Choroid plexus epithelial cell (primary cell): ENCODE data around the gene CA10.

Source experiments
- DNase-seq: peaks from one replicate; pipeline ENCODE4 v3.0.0-alpha.2; 2010; ENCODE audit warnings: low read depth
- H3K4me3 ChIP-seq: 2 replicates; pipeline ENCODE4 v1.5.1; 2011; ENCODE audit warnings: low read depth, mild to moderate bottlenecking, control low read depth, low read length, moderate library complexity
- TF ChIP-seq, protein P1 (sequence below): conservative IDR thresholded peaks from 2 replicates; pipeline ENCODE4 v1.5.1; 2011; ENCODE audit warnings: low read depth, mild to moderate bottlenecking, control low read depth, inconsistent platforms, low read length, moderate library complexity

The CA10 gene

DNA sequence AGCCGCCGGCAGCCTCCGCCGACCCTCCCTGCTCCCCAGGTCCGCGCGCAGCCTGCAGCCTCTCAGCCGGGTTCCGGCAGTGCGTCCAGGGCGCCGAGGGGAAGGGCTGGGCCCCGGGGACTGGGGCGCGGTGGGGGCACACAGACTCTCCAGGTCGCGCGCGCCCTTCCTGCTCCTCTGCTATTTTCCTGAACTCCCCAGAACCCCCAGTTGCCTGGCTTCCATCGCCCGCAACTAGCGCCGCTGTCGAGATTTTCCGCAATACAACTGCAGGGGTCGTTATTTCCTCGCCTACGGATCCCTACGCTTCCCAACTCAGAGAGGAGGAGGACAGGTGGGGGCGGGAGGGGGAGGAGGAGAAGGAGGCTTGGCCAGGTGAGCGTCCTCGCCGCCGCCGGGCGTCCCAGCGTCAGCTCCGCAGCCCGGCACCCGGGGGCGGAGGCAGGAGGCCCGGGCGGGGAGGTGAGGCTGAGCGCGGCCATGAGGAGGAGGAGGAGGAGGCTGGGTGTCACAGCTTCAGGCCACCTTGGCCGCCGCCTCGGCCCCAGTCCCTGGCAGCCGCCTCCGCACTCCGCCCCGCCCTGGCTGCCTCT, at the start of gene CA10:
TSS of gene CA10 (minus strand) at position 265 of the 593 bp plus-strand sequence.
- H3K4me3 ChIP-seq = no peak within 1 kb of the TSS
- TF ChIP-seq, protein P1, sequence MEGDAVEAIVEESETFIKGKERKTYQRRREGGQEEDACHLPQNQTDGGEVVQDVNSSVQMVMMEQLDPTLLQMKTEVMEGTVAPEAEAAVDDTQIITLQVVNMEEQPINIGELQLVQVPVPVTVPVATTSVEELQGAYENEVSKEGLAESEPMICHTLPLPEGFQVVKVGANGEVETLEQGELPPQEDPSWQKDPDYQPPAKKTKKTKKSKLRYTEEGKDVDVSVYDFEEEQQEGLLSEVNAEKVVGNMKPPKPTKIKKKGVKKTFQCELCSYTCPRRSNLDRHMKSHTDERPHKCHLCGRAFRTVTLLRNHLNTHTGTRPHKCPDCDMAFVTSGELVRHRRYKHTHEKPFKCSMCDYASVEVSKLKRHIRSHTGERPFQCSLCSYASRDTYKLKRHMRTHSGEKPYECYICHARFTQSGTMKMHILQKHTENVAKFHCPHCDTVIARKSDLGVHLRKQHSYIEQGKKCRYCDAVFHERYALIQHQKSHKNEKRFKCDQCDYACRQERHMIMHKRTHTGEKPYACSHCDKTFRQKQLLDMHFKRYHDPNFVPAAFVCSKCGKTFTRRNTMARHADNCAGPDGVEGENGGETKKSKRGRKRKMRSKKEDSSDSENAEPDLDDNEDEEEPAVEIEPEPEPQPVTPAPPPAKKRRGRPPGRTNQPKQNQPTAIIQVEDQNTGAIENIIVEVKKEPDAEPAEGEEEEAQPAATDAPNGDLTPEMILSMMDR = no peak
- DNase-seq = no peak

GRCh38 chr17:52207796-52208195, 49.3 kb upstream of the CA10 start:
- TF ChIP-seq, protein P1 = no peak
- DNase-seq = no peak
- H3K4me3 ChIP-seq = no peak overlapping the region

- TF ChIP-seq, protein P1 = no peak
- H3K4me3 ChIP-seq = no peak overlapping the region
- no peak for DNase-seq
These were observed 44.1 kb upstream of the CA10 start for GRCh38 chr17:52202520-52203080.

DNA sequence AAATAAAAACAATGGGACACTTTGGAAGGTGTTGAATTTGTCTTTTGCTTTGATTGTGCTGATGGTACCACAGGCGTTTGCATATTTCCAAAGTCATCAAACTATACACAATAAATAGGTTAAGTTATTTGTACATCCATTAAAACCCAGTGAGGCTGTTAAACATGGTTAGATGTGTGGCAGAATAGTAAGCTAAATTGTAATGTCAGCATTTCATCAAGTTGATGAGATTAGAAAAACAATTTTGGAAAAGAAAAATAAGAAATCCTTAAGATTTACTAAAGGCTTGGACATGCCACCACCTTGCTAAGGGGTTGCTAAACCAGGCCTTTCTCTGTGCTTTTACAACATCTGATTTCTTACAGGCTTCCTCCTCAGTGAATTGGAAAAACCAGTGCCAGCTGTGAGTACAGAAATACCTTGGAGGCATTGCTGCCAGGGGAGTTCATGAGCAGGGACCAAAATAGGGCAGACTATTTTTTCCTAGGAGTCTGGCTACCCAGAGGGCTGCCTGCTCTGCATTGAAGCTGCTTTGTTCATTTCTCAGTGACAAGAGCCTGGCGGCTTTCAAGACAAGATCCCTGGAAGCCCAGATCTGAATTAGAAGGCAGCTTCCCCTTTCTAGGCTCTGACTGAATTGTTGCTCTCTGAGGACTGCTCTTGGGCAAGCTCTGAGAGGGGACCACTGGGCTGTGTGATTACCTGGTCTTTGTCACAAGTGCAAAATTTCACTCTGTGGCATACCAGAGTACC, 43.4 kb upstream of the CA10 start:
- no peak for DNase-seq

GRCh38 chr17:52191491-52191890, 33.0 kb upstream of the CA10 start:
- no peak for DNase-seq

More for the DNA sequence above, 43.4 kb upstream of the CA10 start:
- TF ChIP-seq, protein P1 = no peak
- no peak overlapping the region for H3K4me3 ChIP-seq

GRCh38 chr17:52181782-52182181, 23.3 kb upstream of the CA10 start:
- H3K4me3 ChIP-seq = no peak overlapping the region

More at GRCh38 chr17:52191491-52191890, 33.0 kb upstream of the CA10 start:
- H3K4me3 ChIP-seq = no peak overlapping the region
- TF ChIP-seq, protein P1 = no peak

More at GRCh38 chr17:52181782-52182181, 23.3 kb upstream of the CA10 start:
- no peak for DNase-seq
- TF ChIP-seq, protein P1 = no peak
